ENCODE measurements around the gene TDRD5. TPM values are rescaled to one million over a fixed set of nuclear protein-coding genes. Genes with fewer than 3 reads are reported as not detected.

The TDRD5 gene
- total RNA-seq, 3 donors from 2014 or later (not counting 1 experiment from before 2014, with no cell fraction given), result not detected

GRCh38 chr1:179576509-179576908 is 15.1 kb upstream of the TDRD5 start:
- peaks cover 43% of the 10 kb centered on the region in 2 donors for H3K27me3 Mint-ChIP-seq (ENCODE audit: low read depth in 2 of 2)
- H3K9me3 Mint-ChIP-seq, result no peaks in the 10 kb centered on the region
- peaks cover 9% of the 10 kb centered on the region for H3K27me3 ChIP-seq (ENCODE audit: control insufficient read depth, insufficient read depth, low read length)
- DNase-seq (no peak), ATAC-seq (no peak)
- no peaks in the 10 kb centered on the region for H3K36me3 ChIP-seq (ENCODE audit: control insufficient read depth, insufficient read depth, low read length)
- no peak overlapping the region for H3K4me3 Mint-ChIP-seq
- no peaks in the 10 kb centered on the region for H3K4me1 ChIP-seq (ENCODE audit: control insufficient read depth, insufficient read depth, low read length)
- 17% methylated on average over 5 of the region's 5 CpGs for WGBS (ENCODE audit: insufficient coverage)
- peaks cover 7% of the 10 kb centered on the region for H3K36me3 Mint-ChIP-seq
- H3K27ac Mint-ChIP-seq, result no peak overlapping the region
- TF ChIP-seq CTCF (IDR thresholded peaks at IDR 0.05), result no peak
- intact Hi-C loops (cut with micrococcal nuclease), result no loop called here
- H3K27ac ChIP-seq (ENCODE audit: low read length), result no peak overlapping the region
- H3K4me1 Mint-ChIP-seq, result peaks cover 0 to 5% of the 10 kb centered on the region in 2 donors
- no peak overlapping the region for H3K4me3 ChIP-seq (ENCODE audit: low read length)
- no peaks in the 10 kb centered on the region for H3K9me3 ChIP-seq (ENCODE audit: control insufficient read depth, insufficient read depth, low read length)

GRCh38 chr1:179583771-179584320 is 7.8 kb upstream of the TDRD5 start:
- WGBS (ENCODE audit: insufficient coverage), result 78% methylated on average over 4 of the region's 5 CpGs
- Mint-ChIP-seq H3K36me3 (no peaks in the 10 kb centered on the region), H3K9me3 (peaks cover 0 to 2% of the 10 kb centered on the region in 2 donors), H3K27ac (no peak overlapping the region), H3K4me3 (no peak overlapping the region), H3K27me3 (ENCODE audit: low read depth in 2 of 2) (peaks cover 32 to 33% of the 10 kb centered on the region in 2 donors), H3K4me1 (no peaks in the 10 kb centered on the region)
- Histone ChIP-seq H3K9me3 (ENCODE audit: control insufficient read depth, insufficient read depth, low read length) (no peaks in the 10 kb centered on the region), H3K4me1 (ENCODE audit: control insufficient read depth, insufficient read depth, low read length) (no peaks in the 10 kb centered on the region), H3K36me3 (ENCODE audit: control insufficient read depth, insufficient read depth, low read length) (no peaks in the 10 kb centered on the region), H3K27me3 (ENCODE audit: control insufficient read depth, insufficient read depth, low read length) (no peaks in the 10 kb centered on the region), H3K27ac (ENCODE audit: low read length) (no peak overlapping the region), H3K4me3 (ENCODE audit: low read length) (no peak overlapping the region)
- TF ChIP-seq CTCF (IDR thresholded peaks at IDR 0.05), result no peak
- no peak for DNase-seq
- ATAC-seq, result no peak
- intact Hi-C loops (cut with micrococcal nuclease), result no loop called here

- Mint-ChIP-seq H3K4me1 (no peaks in the 10 kb centered on the region), H3K9me3 (peaks cover 0 to 2% of the 10 kb centered on the region in 2 donors), H3K27ac (no peak overlapping the region), H3K36me3 (no peaks in the 10 kb centered on the region), H3K4me3 (no peak overlapping the region), H3K27me3 (ENCODE audit: low read depth in 2 of 2) (peaks cover 31 to 37% of the 10 kb centered on the region in 2 donors)
- Histone ChIP-seq H3K9me3 (ENCODE audit: control insufficient read depth, insufficient read depth, low read length) (no peaks in the 10 kb centered on the region), H3K27ac (ENCODE audit: low read length) (no peak overlapping the region), H3K4me3 (ENCODE audit: low read length) (no peak overlapping the region), H3K4me1 (ENCODE audit: control insufficient read depth, insufficient read depth, low read length) (no peaks in the 10 kb centered on the region), H3K27me3 (ENCODE audit: control insufficient read depth, insufficient read depth, low read length) (no peaks in the 10 kb centered on the region), H3K36me3 (ENCODE audit: control insufficient read depth, insufficient read depth, low read length) (no peaks in the 10 kb centered on the region)
- intact Hi-C loops (cut with micrococcal nuclease), result no loop called here
- no peak for TF ChIP-seq CTCF (IDR thresholded peaks at IDR 0.05)
- ATAC-seq, result no peak
- 15% methylated on average over 60 of the region's 60 CpGs for WGBS (ENCODE audit: insufficient coverage)
- DNase-seq, result no peak
Observed at GRCh38 chr1:179586107-179586823, 5.4 kb upstream of the TDRD5 start.
